Esophagus squamous epithelium (tissue), 5 donors: ENCODE measurements around the gene CARMIL3. TPM values are rescaled to one million over a fixed set of nuclear protein-coding genes. Genes with fewer than 3 reads are reported as not detected.

ENCODE experiments used
- DNase-seq: peaks from one replicate; lab custom pipeline; 2025; lab: John Stamatoyannopoulos, UW
- H3K27ac ChIP-seq, 4 donors: fragments of 200-600 bp; sonication (generic); one replicate each; pipeline ENCODE4 v1.5.1; 2016 to 2019; ENCODE audit warnings: mild to moderate bottlenecking in 1 of 4
- H3K27me3 ChIP-seq, 4 donors: fragments of 200-600 bp; sonication (generic); 1 replicate in 3 of 4; 2 replicates in 1 of 4; pipeline versions ENCODE4 v1.5.1 to v1.6.0; 2017 to 2021; ENCODE audit warnings: antibody characterized with exemption in 1 of 4
- H3K36me3 ChIP-seq, 3 donors: fragments of 200-600 bp; sonication (generic); one replicate each; pipeline ENCODE4 v1.5.1; 2016 to 2019
- H3K4me1 ChIP-seq, 3 donors: fragments of 200-600 bp; sonication (generic); one replicate each; pipeline ENCODE4 v1.5.1; 2017 to 2019
- H3K4me3 ChIP-seq, 4 donors: fragments of 200-600 bp; sonication (generic); 1 replicate in 3 of 4; 2 replicates in 1 of 4; pipeline ENCODE4 v1.5.1; 2016 to 2019; ENCODE audit warnings: mild to moderate bottlenecking in 2 of 4, moderate library complexity in 1 of 4
- H3K9me3 ChIP-seq, 3 donors: fragments of 200-600 bp; sonication (generic); one replicate each; pipeline ENCODE4 v1.5.1; 2016 to 2019
- CTCF ChIP-seq, 6 experiments: fragments of 450-650 bp in 4 of 6; fragments of 200-600 bp in 2 of 6; sonication (generic) in 2 of 6; IDR thresholded peaks; one replicate each; pipeline ENCODE4 v1.5.1; 2016 to 2019; ENCODE audit warnings: antibody characterized with exemption in 6 of 6, mild to moderate bottlenecking in 4 of 6, moderate library complexity in 4 of 6
- POLR2A ChIP-seq, 4 donors: fragments of 450-650 bp; IDR thresholded peaks; one replicate each; pipeline ENCODE4 v1.6.1; 2017; ENCODE audit warnings: antibody characterized with exemption in 4 of 4, mild to moderate bottlenecking in 4 of 4, moderate library complexity in 3 of 4
- whole genome bisulfite sequencing, 2 donors: methylation state at CpG; one replicate each; pipeline ENCODE4 v1.1.5; 2018; 5-methylcytosine and 5-hydroxymethylcytosine counted together
- intact Hi-C: fragments of 100-400 bp; cut with DNase I; formaldehyde crosslinking; loops from one replicate; pipeline ENCODE4 v1.15.0; 2022
- total RNA-seq, 4 donors: library from RNA; depleted of rRNA; stranded (reverse); fragments of >200 nt; gene quantifications; one replicate each; pipeline ENCODE4 v1.1.0, GENCODE V29; 2016
- donor health status: DM: yes; HTN: yes; CAD: no.

Gene CARMIL3
- total RNA-seq, 4 donors from 2014 or later: 0.38 to 1.2 (median 0.86) TPM

- no peak for TF ChIP-seq CTCF (IDR thresholded peaks at IDR 0.05)
- Histone ChIP-seq H3K4me1 (peaks cover 0 to 22% (median 11%) of the 10 kb centered on the region in 3 donors), H3K9me3 (no peaks in the 10 kb centered on the region), H3K27me3 (peaks cover 0 to 29% (median 0%) of the 10 kb centered on the region in 4 donors), H3K27ac (no peak within 1 kb of the TSS), H3K4me3 (no peak within 1 kb of the TSS), H3K36me3 (no peaks in the 10 kb centered on the region)
- 51 to 53% methylated on average over 8 to 9 of the region's 19 CpGs for WGBS, 2 donors
- intact Hi-C loops: no loop called here
- no peak for DNase-seq
Observed at GRCh38 chr14:24071144-24071697, 19.4 kb downstream of the CARMIL3 start, which contains the start of gene CPNE6. Gene CPNE6, plus strand, starts transcription at chr14:24071562. Its CDS starts 1,375 bp downstream, at chr14:24072937.

GRCh38 chr14:24071836-24072430, 20.1 kb downstream of the CARMIL3 start:
- H3K4me3 ChIP-seq: no peak overlapping the region
- H3K27ac ChIP-seq: no peak overlapping the region
- no peak for DNase-seq
- 36% methylated on average over 11 of the region's 12 CpGs; no CpG with 5 or more reads in 1 of the 2 donors for WGBS, 2 donors
- H3K27me3 ChIP-seq: peaks cover 0 to 29% (median 0%) of the 10 kb centered on the region in 4 donors
- TF ChIP-seq POLR2A (IDR thresholded peaks at IDR 0.05): no peak
- no peak for TF ChIP-seq CTCF (IDR thresholded peaks at IDR 0.05)
- H3K4me1 ChIP-seq: peaks cover 0 to 22% (median 11%) of the 10 kb centered on the region in 3 donors
- H3K36me3 ChIP-seq: no peaks in the 10 kb centered on the region
- intact Hi-C loops: no loop called here
- H3K9me3 ChIP-seq: no peaks in the 10 kb centered on the region

GRCh38 chr14:24072436-24072835, 20.6 kb downstream of the CARMIL3 start:
- no CpG with 5 or more reads among the region's 7 CpGs for WGBS, 2 donors
- Histone ChIP-seq H3K9me3 (no peaks in the 10 kb centered on the region), H3K4me3 (no peak overlapping the region), H3K4me1 (peaks cover 0 to 22% (median 11%) of the 10 kb centered on the region in 3 donors), H3K27ac (no peak overlapping the region), H3K27me3 (peaks cover 0 to 29% (median 0%) of the 10 kb centered on the region in 4 donors), H3K36me3 (no peaks in the 10 kb centered on the region)
- no peak for TF ChIP-seq CTCF (IDR thresholded peaks at IDR 0.05)
- no peak for TF ChIP-seq POLR2A (IDR thresholded peaks at IDR 0.05)
- no peak for DNase-seq
- intact Hi-C loops: no loop called here

GRCh38 chr14:24072881-24073877, 21.4 kb downstream of the CARMIL3 start:
- no peaks in the 10 kb centered on the region for H3K36me3 ChIP-seq
- no peak overlapping the region for H3K4me3 ChIP-seq
- peaks cover 0 to 22% (median 11%) of the 10 kb centered on the region in 3 donors for H3K4me1 ChIP-seq
- TF ChIP-seq CTCF (IDR thresholded peaks at IDR 0.05): no peak
- no peak for TF ChIP-seq POLR2A (IDR thresholded peaks at IDR 0.05)
- H3K27ac ChIP-seq: no peak overlapping the region
- DNase-seq: no peak
- WGBS, 2 donors: 88 to 89% methylated on average over 11 to 16 of the region's 26 CpGs
- peaks cover 0 to 29% (median 0%) of the 10 kb centered on the region in 4 donors for H3K27me3 ChIP-seq
- intact Hi-C loops: no loop called here
- no peaks in the 10 kb centered on the region for H3K9me3 ChIP-seq
